ENCODE data around the gene NAT9. TPM values are rescaled to one million over a fixed set of nuclear protein-coding genes. Genes with fewer than 3 reads are reported as not detected.

Gene NAT9
- total RNA-seq, 1 experiment from 2014 or later = 63.5 TPM

DNA sequence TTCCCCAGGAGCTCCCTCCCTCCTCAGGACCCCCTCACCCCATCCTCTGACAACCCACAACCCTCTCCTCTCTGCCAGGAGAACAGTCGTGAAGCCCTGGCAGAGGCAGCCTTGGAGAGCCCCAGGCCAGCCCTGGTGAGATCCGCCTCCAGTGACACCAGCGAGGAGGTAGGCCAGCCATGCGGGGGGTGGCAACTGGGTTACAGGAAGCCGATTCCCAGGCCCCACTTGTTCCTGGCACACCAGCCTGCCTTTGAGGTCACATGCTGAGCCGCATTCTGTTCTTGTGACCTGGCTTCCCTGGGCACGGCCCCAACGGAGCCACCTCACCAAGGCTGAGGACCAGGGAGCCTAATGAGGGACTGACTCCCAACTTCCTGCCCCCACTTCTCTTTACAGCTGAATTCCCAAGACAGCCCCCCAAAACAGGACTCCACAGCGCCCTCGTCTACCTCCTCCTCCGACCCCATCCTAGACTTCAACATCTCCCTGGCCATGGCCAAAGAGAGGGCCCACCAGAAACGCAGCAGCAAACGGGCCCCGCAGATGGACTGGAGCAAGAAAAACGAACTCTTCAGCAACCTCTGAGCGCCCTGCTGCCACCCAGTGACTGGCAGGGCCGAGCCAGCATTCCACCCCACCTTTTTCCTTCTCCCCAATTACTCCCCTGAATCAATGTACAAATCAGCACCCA lies 7.9 kb downstream of the NAT9 start:
- Histone ChIP-seq H4K91ac (ENCODE audit: insufficient read length, low read depth, low read length) (no peak overlapping the region), H3K18ac (ENCODE audit: insufficient read length, low read depth, low read length) (no peak overlapping the region), H3K56ac (ENCODE audit: insufficient read length, low read depth, low read length) (no peak overlapping the region), H2AK5ac (ENCODE audit: insufficient read length, low read length) (no peak overlapping the region), H2BK15ac (ENCODE audit: low read depth, low read length) (no peak overlapping the region), H3K9me3 (ENCODE audit: control insufficient read depth, low read depth, low read length) (no peaks in the 10 kb centered on the region), H3K27ac (ENCODE audit: insufficient read length, low read depth, low read length) (no peak overlapping the region), H3K4me1 (ENCODE audit: insufficient read depth, low read length) (no peaks in the 10 kb centered on the region; the same call in 1 of the 2 replicates), H2BK5ac (ENCODE audit: insufficient read length, low read length) (no peak overlapping the region), H2BK12ac (ENCODE audit: insufficient read length, low read depth, low read length) (no peak overlapping the region), H3K79me1 (ENCODE audit: insufficient read depth, low read depth, low read length, poor library complexity, severe bottlenecking) (no peaks in the 10 kb centered on the region), H4K8ac (replicated peaks; ENCODE audit: insufficient read length, low read depth, low read length) (no peak overlapping the region), H3K4ac (ENCODE audit: low read depth, low read length) (no peak overlapping the region), H3T11ph (ENCODE audit: low read length) (no peak overlapping the region), H2AFZ (ENCODE audit: low read length) (no peak overlapping the region), H3K14ac (ENCODE audit: insufficient read depth, low read length) (no peak overlapping the region), H2BK20ac (ENCODE audit: low read depth, low read length, poor library complexity, severe bottlenecking) (no peak overlapping the region), H3K9ac (ENCODE audit: extremely low read depth, insufficient read length, low read length) (no peak overlapping the region), H4K5ac (ENCODE audit: insufficient read length, low read depth, low read length) (no peak overlapping the region), H3K23me2 (ENCODE audit: insufficient read length, low read depth, low read length, poor library complexity, severe bottlenecking) (no peaks in the 10 kb centered on the region), H3K23ac (ENCODE audit: insufficient read length, low read depth, low read length) (no peak overlapping the region), H3K4me2 (ENCODE audit: insufficient read depth, insufficient read length, low read length) (no peak overlapping the region), H3K27me3 (ENCODE audit: insufficient read depth, low read length) (no peaks in the 10 kb centered on the region), H2BK120ac (ENCODE audit: low read depth, low read length, poor library complexity, severe bottlenecking) (no peak overlapping the region), H4K20me1 (ENCODE audit: control insufficient read depth, insufficient read depth, insufficient read length) (no peaks in the 10 kb centered on the region), H3K79me2 (ENCODE audit: insufficient read depth, low read length) (no peaks in the 10 kb centered on the region)
- Mint-ChIP-seq H3K4me1 (peaks cover 14 to 34% of the 10 kb centered on the region in 2 experiments), H3K27ac (peak overlapping the region in 2 of 3 experiments; percentile 62 to 77; a peak in 5 of 7 replicates), H3K27me3 (ENCODE audit: low read depth) (no peaks in the 10 kb centered on the region), H3K36me3 (ENCODE audit: insufficient read depth in 1 of 3, low read depth in 3 of 3) (peaks cover 29 to 56% (median 53%) of the 10 kb centered on the region in 3 experiments; a peak in 6 of 7 replicates), H3K9me3 (no peaks in the 10 kb centered on the region), H3K4me3 (no peak overlapping the region; a peak in 1 of 5 replicates)
- TF ChIP-seq, protein P1, sequence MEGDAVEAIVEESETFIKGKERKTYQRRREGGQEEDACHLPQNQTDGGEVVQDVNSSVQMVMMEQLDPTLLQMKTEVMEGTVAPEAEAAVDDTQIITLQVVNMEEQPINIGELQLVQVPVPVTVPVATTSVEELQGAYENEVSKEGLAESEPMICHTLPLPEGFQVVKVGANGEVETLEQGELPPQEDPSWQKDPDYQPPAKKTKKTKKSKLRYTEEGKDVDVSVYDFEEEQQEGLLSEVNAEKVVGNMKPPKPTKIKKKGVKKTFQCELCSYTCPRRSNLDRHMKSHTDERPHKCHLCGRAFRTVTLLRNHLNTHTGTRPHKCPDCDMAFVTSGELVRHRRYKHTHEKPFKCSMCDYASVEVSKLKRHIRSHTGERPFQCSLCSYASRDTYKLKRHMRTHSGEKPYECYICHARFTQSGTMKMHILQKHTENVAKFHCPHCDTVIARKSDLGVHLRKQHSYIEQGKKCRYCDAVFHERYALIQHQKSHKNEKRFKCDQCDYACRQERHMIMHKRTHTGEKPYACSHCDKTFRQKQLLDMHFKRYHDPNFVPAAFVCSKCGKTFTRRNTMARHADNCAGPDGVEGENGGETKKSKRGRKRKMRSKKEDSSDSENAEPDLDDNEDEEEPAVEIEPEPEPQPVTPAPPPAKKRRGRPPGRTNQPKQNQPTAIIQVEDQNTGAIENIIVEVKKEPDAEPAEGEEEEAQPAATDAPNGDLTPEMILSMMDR (conservative IDR thresholded peaks at IDR 0.05) = no peak
- WGBS (ENCODE audit: extremely low coverage, insufficient read length, low lambda C conversion rate) = no CpG with 5 or more reads among the region's 17 CpGs
- no peak for DNase-seq
